Eye (tissue), 1 donor: ENCODE data around the gene KLHDC8A.
"Not testable (repeated sequence)": the region's sequence is repeated elsewhere in the genome, so short reads cannot be mapped to it uniquely, and the experiment has no call there.

Experiments used
- DNase-seq: peaks from one replicate; pipeline ENCODE4 v3.0.0-alpha.2; 2015

Gene KLHDC8A

GRCh38 chr1:205370780-205371179 is 14.1 kb upstream of the KLHDC8A start:
- DNase-seq: no peak

- DNase-seq: no peak
These were observed 13.0 kb upstream of the KLHDC8A start for GRCh38 chr1:205369701-205370123.

- no peak for DNase-seq
These were observed 11.8 kb upstream of the KLHDC8A start for GRCh38 chr1:205368478-205368877.

GRCh38 chr1:205365945-205366463 is 9.3 kb upstream of the KLHDC8A start:
- DNase-seq: peak; percentile 25

GRCh38 chr1:205365086-205365485 is 8.4 kb upstream of the KLHDC8A start:
- DNase-seq: not testable (repeated sequence)

GRCh38 chr1:205360891-205361290 is 4.2 kb upstream of the KLHDC8A start:
- no peak for DNase-seq

- DNase-seq: peak; percentile 93
These were observed 3.2 kb upstream of the KLHDC8A start for GRCh38 chr1:205359771-205360565.

GRCh38 chr1:205358579-205358978 is 1.9 kb upstream of the KLHDC8A start:
- DNase-seq: no peak

- no peak for DNase-seq
These were observed 845 bp upstream of the KLHDC8A start for GRCh38 chr1:205357567-205357966.

GRCh38 chr1:205355075-205355453 is 1.7 kb downstream of the KLHDC8A start:
- DNase-seq: no peak

GRCh38 chr1:205354259-205355074 is 2.3 kb downstream of the KLHDC8A start:
- DNase-seq: peak; percentile 92

GRCh38 chr1:205353612-205354011 is 3.1 kb downstream of the KLHDC8A start:
- no peak for DNase-seq

- no peak for DNase-seq
These were observed 3.5 kb downstream of the KLHDC8A start for GRCh38 chr1:205353191-205353590.

- peak; percentile 89 for DNase-seq
These were observed 4.6 kb downstream of the KLHDC8A start for GRCh38 chr1:205351984-205352713.

GRCh38 chr1:205350691-205351141 is 6.0 kb downstream of the KLHDC8A start:
- DNase-seq: peak; percentile 81

GRCh38 chr1:205350124-205350523 is 6.6 kb downstream of the KLHDC8A start:
- no peak for DNase-seq

- peak; percentile 58 for DNase-seq
These were observed 7.9 kb downstream of the KLHDC8A start for GRCh38 chr1:205348554-205349487.

- DNase-seq: peak; percentile 66
These were observed 9.7 kb downstream of the KLHDC8A start for GRCh38 chr1:205346956-205347574.

- DNase-seq: no peak
These were observed 11.0 kb downstream of the KLHDC8A start for GRCh38 chr1:205345761-205346160.

GRCh38 chr1:205344066-205344928 is 12.4 kb downstream of the KLHDC8A start:
- peak; percentile 76 for DNase-seq
